Hypothalamus (tissue), 51 donors: Measurements from ENCODE around the gene STS.

Source experiments
- DNase-seq, 51 donors: peaks; one replicate each; lab custom pipeline; 2025; lab: John Stamatoyannopoulos, UW

Gene STS, protein sequence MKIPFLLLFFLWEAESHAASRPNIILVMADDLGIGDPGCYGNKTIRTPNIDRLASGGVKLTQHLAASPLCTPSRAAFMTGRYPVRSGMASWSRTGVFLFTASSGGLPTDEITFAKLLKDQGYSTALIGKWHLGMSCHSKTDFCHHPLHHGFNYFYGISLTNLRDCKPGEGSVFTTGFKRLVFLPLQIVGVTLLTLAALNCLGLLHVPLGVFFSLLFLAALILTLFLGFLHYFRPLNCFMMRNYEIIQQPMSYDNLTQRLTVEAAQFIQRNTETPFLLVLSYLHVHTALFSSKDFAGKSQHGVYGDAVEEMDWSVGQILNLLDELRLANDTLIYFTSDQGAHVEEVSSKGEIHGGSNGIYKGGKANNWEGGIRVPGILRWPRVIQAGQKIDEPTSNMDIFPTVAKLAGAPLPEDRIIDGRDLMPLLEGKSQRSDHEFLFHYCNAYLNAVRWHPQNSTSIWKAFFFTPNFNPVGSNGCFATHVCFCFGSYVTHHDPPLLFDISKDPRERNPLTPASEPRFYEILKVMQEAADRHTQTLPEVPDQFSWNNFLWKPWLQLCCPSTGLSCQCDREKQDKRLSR

DNA sequence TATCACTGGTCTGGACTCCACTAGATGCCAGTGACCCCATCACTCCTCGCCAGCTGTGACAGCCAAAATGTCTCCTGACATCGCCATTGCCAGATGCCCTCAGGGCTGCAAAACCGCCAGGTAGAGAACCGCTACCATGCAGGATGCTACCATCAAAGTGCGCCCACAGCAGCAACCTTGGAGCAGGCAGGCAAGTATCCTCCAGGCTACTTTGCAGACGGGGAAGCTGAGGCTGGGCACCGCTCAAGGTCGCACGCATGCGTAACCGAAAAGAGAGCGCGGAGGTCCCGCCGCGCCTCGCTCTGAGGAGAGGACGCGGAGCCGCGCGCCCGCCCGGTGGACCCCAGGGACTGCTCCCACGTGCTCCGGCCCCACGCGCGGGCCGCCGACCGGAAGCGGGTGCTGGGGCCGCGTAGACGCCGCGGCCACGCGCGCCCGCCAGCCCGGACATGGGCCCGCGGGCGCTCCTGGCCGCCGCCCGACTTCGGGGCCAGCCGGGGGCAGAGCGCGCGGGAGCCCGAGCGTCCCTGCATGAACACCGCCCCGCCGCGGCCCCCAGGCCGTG is at the start of gene STS:
STS (plus strand) TSS at position 300 of the 565 bp plus-strand sequence. CDS start 105,488 bp downstream, outside the sequence.
- DNase-seq = peak in 46 of 51 donors; percentile 0 to 76 (median 31)

DNA sequence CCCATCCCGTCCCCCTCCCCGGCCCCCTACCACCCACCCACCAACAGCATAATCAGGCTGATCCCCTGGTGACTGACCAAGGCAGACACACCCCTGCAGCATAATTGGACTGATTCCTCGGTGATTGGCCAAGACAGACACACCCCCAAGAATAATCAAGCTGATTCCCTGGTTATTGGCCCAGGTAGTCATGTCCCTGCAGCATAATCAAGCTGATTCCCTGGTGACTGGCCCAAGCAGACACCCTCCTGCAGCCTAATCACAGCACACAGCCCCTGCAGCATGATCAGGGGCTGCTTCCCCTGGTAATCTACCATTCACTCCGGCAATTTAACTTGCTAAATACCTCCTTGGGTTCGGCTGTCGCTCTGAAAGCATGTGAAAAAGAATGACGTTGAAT is 47.5 kb upstream of the STS start:
- no peak for DNase-seq

DNA sequence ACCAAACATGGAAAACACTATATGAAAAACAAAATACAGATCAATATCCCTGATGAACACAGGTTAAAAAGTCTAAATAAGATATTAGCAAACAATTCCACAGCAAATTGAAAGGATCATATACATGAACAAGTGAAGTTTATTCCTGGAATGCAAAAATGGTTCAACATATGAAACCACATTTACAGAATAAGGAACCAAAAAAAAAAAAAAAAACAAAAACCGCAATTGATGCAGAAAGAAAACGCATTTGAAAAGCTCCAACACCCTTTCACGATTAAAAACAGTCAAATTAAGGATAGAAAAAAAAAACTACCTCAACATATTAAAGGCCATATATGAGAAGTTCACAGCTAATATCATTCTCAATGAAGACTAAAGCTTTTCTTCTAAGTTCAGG is 45.4 kb upstream of the STS start:
- DNase-seq = no peak

DNA sequence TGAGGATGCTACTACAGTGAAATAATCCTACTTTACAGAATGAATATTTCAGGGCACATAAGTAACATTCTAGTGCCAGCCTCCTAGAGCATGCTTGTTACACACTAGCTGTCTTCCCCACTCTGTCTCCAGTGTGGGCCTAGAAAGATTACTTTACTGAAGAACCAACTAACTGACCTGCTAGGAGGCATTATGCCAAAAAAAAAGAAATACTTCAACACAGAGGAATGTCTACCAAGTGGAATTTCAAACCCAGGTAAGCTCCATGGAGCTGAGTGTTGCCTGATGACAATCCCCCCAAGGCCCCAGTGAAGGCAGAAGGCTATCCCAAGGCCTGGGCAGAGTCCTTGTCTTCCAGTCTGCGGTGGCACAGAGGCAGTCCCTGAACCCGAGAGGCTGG is 40.9 kb upstream of the STS start:
- DNase-seq = no peak

DNA sequence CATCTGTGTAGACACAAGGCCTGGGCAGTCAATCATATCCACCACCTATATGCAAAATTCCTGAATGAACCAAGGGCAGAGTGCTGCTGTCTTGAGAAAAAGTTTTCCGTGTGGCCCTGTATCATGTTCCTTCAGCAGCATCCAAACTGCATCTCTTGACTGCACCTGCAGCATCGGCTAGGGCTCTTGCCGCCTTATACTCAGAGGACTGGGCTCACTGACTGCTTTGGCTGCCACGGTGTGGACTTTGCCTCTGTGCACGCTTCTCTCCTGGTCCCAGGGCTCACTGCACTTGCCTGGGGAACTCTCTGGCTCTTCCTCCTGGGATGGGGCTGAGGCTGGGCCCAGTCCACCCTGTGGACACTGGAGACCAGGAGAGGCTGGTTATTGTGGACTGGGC is 39.5 kb upstream of the STS start:
- no peak for DNase-seq

DNA sequence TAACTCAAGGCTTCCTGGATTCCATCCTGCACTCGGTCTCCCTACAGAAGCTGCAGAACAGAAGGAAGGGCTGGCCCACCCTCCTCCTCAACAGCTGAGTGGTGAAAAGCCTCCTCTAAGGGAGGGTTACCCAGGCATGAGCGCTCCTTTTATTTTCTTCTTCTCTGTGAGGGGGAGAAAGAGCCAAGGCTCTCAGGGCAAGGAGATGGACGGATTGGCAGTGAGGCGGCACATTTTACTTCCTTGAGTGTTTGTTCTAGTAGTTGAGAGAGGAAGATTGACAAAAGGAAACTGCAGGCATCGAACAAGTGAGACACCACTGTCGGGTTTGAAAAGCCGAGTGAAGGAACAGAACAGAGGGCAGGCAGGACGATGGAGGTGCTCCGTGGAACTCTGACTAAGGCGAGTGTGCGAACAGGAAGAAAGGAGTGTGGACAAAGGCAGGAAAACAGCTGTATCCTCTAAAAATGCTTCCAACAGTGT is 38.4 kb upstream of the STS start:
- peak in 4 of 51 donors; percentile 2 to 32 (median 10) for DNase-seq

DNA sequence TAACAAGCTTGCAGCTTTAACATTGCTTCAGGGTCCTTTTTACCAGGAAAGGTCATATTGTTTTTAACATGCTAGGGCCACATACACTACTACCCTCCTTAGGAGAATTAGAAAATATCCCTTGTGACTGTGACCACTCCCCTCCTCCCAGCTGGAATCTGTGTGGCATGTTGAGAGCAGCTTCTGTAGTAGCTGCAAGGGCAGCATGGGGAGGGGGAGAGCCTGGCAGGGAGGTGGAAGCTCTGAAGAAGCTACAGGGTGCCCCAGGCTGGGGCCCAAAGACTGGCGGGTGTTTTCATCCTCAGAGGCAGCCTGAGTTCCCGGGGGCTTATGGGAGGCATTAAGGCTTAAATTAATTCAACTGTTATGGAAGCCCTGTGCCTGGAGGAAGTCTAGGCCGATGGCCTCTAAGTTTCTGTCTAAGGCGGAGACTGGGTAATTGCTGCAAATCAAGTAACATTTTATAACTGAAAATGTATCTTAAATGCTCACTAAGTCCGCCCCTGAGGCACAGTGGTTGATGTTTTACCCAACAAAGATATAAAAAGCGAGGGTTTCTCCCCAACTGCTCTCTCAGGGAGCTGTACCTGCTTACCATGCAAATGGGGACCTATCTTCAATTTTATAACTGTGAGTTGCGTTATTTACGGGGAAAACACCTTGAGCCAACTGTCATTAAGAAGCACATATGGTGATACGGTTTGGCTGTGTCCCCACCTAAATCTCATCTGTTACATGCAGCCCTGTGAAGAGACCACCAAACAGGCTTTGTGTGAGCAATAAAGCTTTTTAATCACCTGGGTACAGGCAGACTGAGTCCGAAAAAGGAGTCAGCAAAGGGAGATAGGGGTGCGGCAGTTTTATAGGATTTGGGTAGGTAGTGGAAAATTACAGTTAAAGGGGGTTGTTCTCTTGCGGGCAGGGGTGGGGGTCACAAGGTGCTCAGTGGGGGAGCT is 37.4 kb upstream of the STS start:
- no peak for DNase-seq

DNA sequence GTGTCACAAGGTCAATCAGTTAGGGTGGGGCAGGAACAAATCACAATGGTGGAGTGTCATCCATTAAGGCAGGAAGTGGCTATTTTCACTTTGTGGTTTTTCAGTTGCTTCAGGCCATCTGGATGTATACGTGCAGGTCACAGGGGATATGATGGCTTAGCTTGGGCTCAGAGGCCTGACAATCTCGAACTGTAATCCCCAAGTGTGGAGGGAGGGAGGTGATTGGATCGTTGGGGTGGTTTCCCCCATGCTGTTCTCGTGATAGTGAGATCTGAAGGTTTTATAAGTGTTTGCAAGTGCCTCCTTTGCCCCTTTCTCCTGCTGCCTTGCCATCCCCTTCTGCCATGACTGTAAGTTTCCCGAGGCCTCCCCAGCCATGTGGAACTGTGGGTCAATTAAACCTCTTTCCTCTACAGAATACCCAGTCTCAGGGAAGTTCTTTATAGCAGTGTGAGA is 36.7 kb upstream of the STS start:
- DNase-seq = no peak

DNA sequence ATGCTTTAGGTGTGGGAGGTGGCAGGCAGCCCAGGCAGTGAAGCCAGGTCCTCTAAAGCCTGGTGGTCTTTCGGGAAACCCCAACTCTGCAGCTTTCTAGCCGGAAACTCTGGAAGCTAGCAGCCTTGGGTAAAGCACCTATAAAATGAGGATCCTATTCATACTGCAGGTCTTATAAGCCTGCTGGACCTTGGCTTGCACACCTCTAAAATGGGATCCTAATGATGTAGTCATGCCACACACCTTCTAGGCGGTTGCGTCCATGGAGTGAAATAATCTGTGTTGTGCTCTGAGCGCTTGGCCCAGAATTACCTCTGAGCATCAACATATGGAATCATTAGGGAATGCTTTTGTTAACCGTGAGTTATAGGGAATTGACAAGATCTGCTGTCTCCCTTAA is 36.0 kb upstream of the STS start:
- no peak for DNase-seq

DNA sequence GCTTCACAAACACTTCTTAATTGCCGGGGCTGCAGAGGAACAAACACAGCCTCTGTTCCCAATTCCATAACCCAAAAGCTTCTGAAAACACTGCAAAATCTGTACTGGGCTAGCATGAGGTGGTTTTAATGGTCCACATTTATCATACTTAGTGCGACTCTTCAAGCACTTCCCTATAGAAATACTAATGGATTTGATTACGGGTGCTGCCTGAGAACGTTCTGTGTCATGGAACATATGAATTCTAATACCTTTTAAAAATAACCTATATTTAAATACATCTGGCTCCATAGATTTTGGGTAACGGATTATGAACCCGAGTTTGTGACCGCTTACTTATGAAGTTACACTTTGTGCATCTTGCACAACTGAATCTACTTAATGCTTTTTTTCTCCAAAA is 35.4 kb upstream of the STS start:
- DNase-seq = no peak

DNA sequence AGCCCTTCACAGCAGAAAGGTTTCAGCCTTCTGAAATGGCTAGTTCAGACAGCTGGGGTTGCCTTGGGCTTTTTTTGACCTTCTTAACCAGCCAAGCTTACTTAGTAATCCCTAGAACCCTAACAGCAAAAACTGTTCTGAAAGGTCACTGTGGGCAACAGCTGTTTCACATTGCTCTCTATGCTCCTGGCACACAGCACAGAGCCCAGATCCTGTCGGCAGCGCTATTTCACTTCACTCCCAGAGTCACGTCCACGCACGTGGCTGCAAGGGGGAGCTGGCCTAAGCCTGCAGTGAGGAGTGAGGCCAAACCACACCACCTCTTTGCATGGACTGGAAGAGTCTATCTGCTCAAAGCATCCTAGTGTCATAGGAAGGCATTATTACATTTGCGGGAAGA is 32.0 kb upstream of the STS start:
- DNase-seq = no peak

DNA sequence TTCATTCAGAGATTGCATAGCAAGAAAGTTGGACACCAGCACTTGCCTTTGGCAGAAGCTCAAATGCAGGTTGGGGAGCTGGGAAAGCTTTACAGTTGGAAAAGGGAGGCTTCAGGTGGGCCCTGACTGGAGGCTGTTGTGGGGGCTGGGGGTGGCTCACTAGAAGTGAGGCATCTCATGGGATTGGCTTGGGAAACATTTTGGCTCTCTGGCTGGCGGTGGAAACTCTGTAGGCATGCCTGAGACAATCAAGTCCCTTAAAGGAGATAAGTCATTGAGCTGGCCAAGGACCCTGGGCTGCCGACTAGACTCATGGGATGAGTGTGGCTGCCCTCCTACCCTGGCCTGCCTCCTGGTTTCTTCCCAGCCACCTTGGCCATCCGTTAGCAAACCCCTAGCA is 31.4 kb upstream of the STS start:
- DNase-seq = no peak

DNA sequence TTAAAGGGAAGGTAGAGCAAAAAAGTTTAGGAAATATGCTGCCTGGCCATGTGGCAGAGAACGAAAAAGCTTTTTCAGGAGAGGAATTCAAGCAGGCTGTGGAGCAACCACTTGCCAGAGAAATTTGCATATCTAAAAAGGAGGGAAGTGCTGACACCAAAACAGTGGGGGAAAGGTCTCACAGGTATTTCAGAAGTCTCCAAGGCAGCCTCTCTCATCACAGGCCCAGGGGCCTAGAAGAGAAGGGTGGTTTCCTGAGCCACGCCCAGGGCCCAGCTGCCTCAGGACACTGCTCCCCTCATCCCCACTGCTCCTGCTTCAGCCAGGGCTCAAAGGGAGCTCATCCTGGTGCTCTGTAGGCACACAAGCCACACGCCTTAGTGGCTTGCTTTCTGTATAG is 29.9 kb upstream of the STS start:
- no peak for DNase-seq

DNA sequence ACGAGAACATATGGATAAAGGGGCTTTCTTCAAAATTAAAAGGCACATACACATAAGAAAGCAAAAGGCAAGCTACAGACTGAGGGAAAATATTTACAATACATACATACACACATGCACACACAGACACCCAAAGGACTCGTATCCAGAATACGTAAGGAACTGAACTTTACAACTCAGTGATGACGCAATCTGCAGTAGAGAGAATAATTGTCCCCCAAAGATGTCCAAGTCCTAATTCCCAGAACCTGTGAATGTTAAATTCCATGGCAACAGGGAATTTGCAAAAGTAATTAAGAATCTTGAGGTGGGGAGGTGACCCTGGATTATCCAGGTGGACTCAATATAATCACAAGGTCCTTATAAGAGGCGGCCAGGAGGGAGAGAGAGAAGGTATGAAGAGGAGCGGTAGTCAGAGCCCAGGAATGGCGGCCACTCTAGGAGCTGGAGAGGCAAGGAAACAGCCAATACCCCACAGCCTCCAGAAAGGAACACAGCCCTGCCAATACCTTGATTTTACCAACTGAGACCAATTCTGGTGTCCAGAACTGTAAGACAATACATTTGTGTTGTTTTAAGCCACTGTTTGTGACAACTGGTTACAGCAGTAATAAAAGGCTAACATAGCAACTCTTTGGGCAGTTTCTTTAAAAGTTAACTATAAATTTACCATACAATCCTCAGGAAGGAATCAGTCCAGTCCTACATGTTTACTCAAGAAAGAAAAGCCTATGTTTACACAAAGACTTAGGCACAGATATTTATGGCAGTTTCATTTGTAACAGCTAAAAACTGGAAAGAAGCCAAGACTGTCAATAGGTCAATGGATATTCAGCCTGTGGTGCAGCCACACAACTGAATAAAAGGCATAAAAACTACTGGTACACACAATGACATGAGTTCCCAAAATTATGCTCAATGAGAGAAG is 27.3 kb upstream of the STS start:
- no peak for DNase-seq

DNA sequence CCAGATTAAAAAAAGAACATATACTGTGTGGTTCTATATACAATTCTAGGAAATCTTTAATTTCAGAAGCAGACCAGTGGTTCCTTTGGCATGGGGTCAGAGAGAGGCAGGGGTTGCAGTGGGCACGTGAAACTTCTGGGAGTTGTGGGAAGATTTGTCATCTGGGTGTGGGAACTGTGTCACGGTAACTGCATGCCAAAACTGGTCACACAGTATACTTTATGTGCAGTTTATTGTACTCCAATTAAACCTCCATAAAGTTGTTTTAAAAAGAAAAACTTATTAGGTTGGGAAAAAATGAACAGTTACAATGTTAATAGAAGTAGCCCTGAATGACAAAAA is 26.7 kb upstream of the STS start:
- DNase-seq = no peak

DNA sequence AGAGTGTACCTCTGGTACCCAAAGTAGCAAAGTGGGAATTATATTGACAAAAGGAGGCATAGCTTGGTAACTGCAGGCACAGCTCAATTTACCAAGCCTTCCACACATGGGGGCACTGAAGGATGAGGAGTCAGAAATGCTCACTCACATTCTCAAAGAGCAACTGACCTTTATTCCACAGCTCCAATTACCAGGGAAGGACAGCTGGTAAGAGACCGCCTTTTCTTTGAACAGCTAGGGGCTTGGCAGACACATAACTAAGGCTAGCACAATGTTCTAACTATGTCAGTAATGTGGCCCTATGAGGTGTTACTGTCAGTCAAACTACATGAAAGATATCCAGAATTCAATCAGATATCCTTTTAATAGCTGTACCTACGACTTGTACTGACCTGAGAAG is 20.5 kb upstream of the STS start:
- DNase-seq = no peak

DNA sequence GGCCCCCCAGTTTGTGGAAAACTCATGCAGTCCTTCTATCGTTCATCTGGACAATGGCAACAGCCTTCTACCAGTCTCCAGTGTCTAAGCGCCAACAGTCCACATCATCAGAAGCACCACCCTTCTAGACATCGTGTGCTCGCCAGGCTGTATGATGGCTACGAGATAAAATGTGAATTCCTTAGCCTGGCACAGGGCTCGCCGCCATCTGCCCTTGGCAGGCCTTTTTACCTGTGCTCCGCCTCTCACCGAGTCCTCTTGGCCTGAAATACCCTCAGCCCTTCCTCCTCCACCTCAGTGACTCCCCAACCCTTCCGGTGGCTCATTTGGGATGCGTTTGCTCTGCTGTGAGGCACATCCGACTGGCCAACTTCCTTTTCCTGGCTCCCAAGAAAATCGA is 15.9 kb upstream of the STS start:
- no peak for DNase-seq

DNA sequence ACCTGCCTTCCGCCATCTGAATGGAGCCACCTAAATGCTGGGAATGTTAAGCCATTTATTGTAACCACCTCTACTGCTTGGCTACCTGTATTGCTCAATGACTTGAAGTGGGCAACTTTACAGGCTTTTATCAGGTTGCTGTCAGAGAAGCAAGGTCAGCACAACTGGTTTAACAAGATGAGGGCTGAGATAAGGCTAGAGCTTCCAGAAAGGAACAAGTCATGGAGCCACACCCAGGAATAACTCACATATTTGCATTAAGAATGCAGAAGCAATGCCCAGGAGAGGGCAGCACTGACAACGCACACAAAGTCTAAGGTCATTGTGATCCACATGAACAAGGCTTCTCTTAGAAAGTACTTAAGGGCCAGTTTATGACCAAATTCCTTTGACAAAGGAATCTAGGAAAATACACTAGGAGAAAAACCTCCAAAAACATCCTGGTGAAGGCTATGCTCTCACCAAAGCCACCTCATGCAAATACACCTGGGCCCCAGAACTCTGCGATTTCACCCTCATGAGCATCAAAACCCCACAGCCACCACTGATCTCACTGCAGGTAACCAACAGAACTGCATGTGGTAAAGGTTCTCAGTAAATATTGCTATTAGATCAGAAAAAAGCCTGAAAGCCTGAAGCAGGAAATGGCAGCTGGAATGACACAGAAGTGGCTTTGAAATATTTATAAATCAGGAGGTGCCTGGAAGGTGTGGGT is 15.0 kb upstream of the STS start:
- peak in 6 of 51 donors; percentile 11 to 28 (median 22) for DNase-seq

DNA sequence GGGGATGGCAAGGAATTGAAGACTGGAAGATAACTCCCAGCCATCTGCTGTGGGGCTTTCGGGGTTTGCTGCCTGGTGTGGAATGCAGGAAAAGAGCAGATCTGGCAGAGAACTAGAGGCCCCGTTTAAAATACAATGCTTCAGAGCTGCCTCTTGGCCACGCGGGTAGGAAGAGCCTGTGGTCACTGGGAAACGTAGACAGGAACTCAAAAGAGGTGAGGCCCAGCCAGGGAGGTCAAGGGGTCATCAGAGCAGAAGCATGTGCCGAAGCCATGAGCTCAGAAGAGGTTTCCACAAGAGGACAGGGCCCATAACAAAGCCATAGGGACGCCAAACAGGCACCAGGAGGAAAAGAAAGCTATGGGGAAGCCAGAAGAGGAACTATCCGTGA is 14.5 kb upstream of the STS start:
- no peak for DNase-seq
